Neuronal stem cell (in vitro differentiated cells): ENCODE results near the gene OLFML2B.

Source experiments
- DNase-seq: peaks from one replicate; pipeline ENCODE4 v3.0.0-alpha.2; 2013; ENCODE audit warnings: low spot score
- H2AFZ ChIP-seq: one replicate; pipeline ENCODE4 v1.6.1; 2013; ENCODE audit warnings: mild to moderate bottlenecking, low read length, inconsistent platforms
- H2AK5ac ChIP-seq: 2 replicates; pipeline ENCODE4 v1.6.1; 2013; ENCODE audit warnings: low read depth, mild to moderate bottlenecking, inconsistent platforms, low read length, moderate library complexity, mixed read lengths
- H2BK120ac ChIP-seq: 2 replicates; pipeline ENCODE4 v1.6.1; 2013; ENCODE audit warnings: low read depth, mild to moderate bottlenecking, inconsistent platforms, low read length, moderate library complexity, mixed read lengths
- H2BK12ac ChIP-seq: one replicate; pipeline ENCODE4 v1.6.1; 2013; ENCODE audit warnings: low read length, inconsistent platforms
- H2BK15ac ChIP-seq: 2 replicates; pipeline ENCODE4 v1.6.1; 2013; ENCODE audit warnings: mild to moderate bottlenecking, low read length, inconsistent platforms, mixed read lengths
- H2BK5ac ChIP-seq: one replicate; pipeline ENCODE4 v1.6.1; 2013; ENCODE audit warnings: inconsistent platforms, mild to moderate bottlenecking, low read length, moderate library complexity
- H3K14ac ChIP-seq: one replicate; pipeline ENCODE4 v1.6.1; 2013; ENCODE audit warnings: low read length, inconsistent platforms
- H3K18ac ChIP-seq: 2 replicates; pipeline ENCODE4 v1.6.1; 2013; ENCODE audit warnings: low read length, inconsistent platforms
- H3K23ac ChIP-seq: 2 replicates; pipeline ENCODE4 v1.6.1; 2013; ENCODE audit warnings: low read depth, mild to moderate bottlenecking, mixed read lengths, low read length, inconsistent platforms; ENCODE audit not compliant: poor library complexity
- H3K27ac ChIP-seq: replicated peaks from 3 replicates; pipeline ENCODE4 v1.5.1; 2013; ENCODE audit warnings: low read length, inconsistent platforms
- H3K27me3 ChIP-seq, 3 experiments: 2 replicates each; pipeline ENCODE4 v1.6.1; 2013; ENCODE audit warnings: low read length in 3 of 3, mild to moderate bottlenecking in 2 of 3, inconsistent platforms in 1 of 3, low read depth in 1 of 3, mixed read lengths in 1 of 3, moderate library complexity in 1 of 3; ENCODE audit not compliant: control insufficient read depth in 3 of 3, insufficient read depth in 3 of 3
- H3K36me3 ChIP-seq, 2 donors: replicated peaks in 1 of 2; 2 replicates each; pipeline ENCODE4 v1.6.1; 2013; ENCODE audit warnings: low read length in 2 of 2; ENCODE audit not compliant: control insufficient read depth in 2 of 2, insufficient read depth in 2 of 2
- H3K4ac ChIP-seq: 2 replicates; pipeline ENCODE4 v1.6.1; 2013; ENCODE audit warnings: inconsistent platforms, mild to moderate bottlenecking, low read length, moderate library complexity
- H3K4me1 ChIP-seq, 2 donors: 1 replicate in 1 of 2; 2 replicates in 1 of 2; pipeline ENCODE4 v1.6.1; 2013; ENCODE audit warnings: low read length in 2 of 2, low read depth in 1 of 2; ENCODE audit not compliant: control insufficient read depth in 2 of 2, insufficient read depth in 1 of 2
- H3K4me2 ChIP-seq: one replicate; pipeline ENCODE4 v1.6.1; 2013; ENCODE audit warnings: mild to moderate bottlenecking, low read length, inconsistent platforms; ENCODE audit not compliant: insufficient read depth, poor library complexity, severe bottlenecking
- H3K4me3 ChIP-seq, 2 donors: 2 replicates each; pipeline ENCODE4 v1.5.1; 2013; ENCODE audit warnings: low read length in 2 of 2, mild to moderate bottlenecking in 2 of 2, inconsistent platforms in 1 of 2, moderate library complexity in 1 of 2
- H3K79me1 ChIP-seq: one replicate; pipeline ENCODE4 v1.6.1; 2013; ENCODE audit warnings: low read depth, mild to moderate bottlenecking, inconsistent platforms, low read length, moderate library complexity
- H3K9ac ChIP-seq: one replicate; pipeline ENCODE4 v1.6.1; 2013; ENCODE audit warnings: mild to moderate bottlenecking, low read depth, low read length, inconsistent platforms; ENCODE audit not compliant: poor library complexity
- H3K9me3 ChIP-seq, 2 donors: replicated peaks in 1 of 2; 2 replicates each; pipeline versions ENCODE3 to v1.6.1; 2013; ENCODE audit warnings: low read length in 2 of 2, mild to moderate bottlenecking in 2 of 2, inconsistent platforms in 1 of 2, low read depth in 1 of 2, mixed read lengths in 1 of 2, moderate library complexity in 1 of 2; ENCODE audit not compliant: control insufficient read depth in 2 of 2, insufficient read depth in 1 of 2
- H4K8ac ChIP-seq: one replicate; pipeline ENCODE4 v1.6.1; 2013; ENCODE audit warnings: low read depth, mild to moderate bottlenecking, inconsistent platforms, low read length, moderate library complexity
- H4K91ac ChIP-seq: one replicate; pipeline ENCODE4 v1.6.1; 2013; ENCODE audit warnings: low read length, low read depth, mild to moderate bottlenecking, inconsistent platforms; ENCODE audit not compliant: poor library complexity
- WGBS, 2 donors: extraction: QIAGEN DNeasy Blood & Tissue Kit; methylation state at CpG; one replicate each; pipeline ENCODE4 v1.1.7; 2013; ENCODE audit warnings: missing lambda C conversion rate in 2 of 2, mixed read lengths in 1 of 2; ENCODE audit not compliant: insufficient read length in 2 of 2, insufficient replicate concordance in 1 of 2; ENCODE audit errors: extremely low coverage in 2 of 2; 5-methylcytosine and 5-hydroxymethylcytosine counted together

Gene OLFML2B

DNA sequence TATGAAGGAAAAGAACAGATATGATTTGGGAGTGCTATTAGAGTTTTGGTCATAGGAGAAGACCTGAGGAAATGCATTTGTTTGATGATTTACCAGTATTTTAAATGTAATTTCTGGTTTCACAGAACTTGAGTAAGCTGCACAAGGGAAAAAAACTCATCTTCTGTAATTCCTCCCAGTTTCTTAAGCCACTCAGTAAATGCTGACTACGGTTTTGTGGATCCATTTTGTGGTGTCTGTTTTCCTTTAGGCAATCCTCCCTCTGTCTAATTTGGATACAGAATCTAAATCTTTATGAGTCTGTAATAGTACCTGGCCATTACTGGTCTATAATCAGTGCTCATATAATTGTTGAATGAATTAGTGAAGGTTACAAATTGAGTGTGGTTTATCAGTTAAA is 72.0 kb downstream of the OLFML2B start:
- no peak overlapping the region for H3K4me3 ChIP-seq
- no peak overlapping the region for H3K23ac ChIP-seq
- H3K4me2 ChIP-seq, result no peak overlapping the region
- H3K14ac ChIP-seq, result no peak overlapping the region
- H2BK120ac ChIP-seq, result no peak overlapping the region
- no peak overlapping the region for H2BK5ac ChIP-seq
- no peak overlapping the region for H4K8ac ChIP-seq
- no peak overlapping the region for H2BK12ac ChIP-seq
- H3K4me1 ChIP-seq, result peaks cover 1 to 4% of the 10 kb centered on the region in 2 donors
- H3K9me3 ChIP-seq, result no peaks in the 10 kb centered on the region
- H3K79me1 ChIP-seq, result no peaks in the 10 kb centered on the region
- H2AK5ac ChIP-seq, result no peak overlapping the region
- DNase-seq, result no peak
- no peak overlapping the region for H4K91ac ChIP-seq
- no peak overlapping the region for H2BK15ac ChIP-seq
- no peak overlapping the region for H3K9ac ChIP-seq
- no peak overlapping the region for H3K18ac ChIP-seq
- H3K27ac ChIP-seq, result no peak overlapping the region
- H3K4ac ChIP-seq, result no peak overlapping the region
- H2AFZ ChIP-seq, result no peak overlapping the region
- H3K36me3 ChIP-seq, result no peaks in the 10 kb centered on the region
- WGBS, 2 donors, result no CpG with 5 or more reads among the region's 1 CpG
- no peaks in the 10 kb centered on the region for H3K27me3 ChIP-seq

DNA sequence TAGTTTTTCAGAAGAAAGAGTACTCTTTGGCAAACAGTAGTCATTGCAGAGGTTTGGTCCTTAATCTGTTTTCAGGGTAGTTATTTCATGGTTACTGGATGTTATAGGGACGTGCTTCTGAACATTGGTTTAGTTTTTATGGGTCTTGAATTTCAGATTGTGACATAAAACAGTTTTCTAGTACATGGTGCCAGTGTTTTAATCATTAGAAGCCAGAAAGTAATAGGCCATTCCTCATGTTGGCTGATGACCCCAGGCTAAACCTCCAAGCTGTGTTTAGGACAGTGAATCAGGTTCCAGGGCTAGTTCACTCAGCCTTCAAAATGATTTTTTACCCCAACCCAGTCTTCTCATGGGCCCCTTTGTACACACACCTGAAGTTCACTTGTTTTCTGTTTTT is 73.3 kb downstream of the OLFML2B start:
- Histone ChIP-seq H3K18ac (no peak overlapping the region), H2BK5ac (no peak overlapping the region), H3K36me3 (no peaks in the 10 kb centered on the region), H3K9me3 (no peaks in the 10 kb centered on the region), H3K27me3 (no peaks in the 10 kb centered on the region), H2AK5ac (no peak overlapping the region), H3K4ac (no peak overlapping the region), H3K9ac (no peak overlapping the region), H3K23ac (no peak overlapping the region), H4K91ac (no peak overlapping the region), H3K4me2 (no peak overlapping the region), H3K4me3 (no peak overlapping the region), H2BK120ac (no peak overlapping the region), H3K14ac (no peak overlapping the region), H4K8ac (no peak overlapping the region), H2BK15ac (no peak overlapping the region), H3K4me1 (peaks cover 1 to 11% of the 10 kb centered on the region in 2 donors), H3K79me1 (no peaks in the 10 kb centered on the region), H2BK12ac (no peak overlapping the region), H3K27ac (no peak overlapping the region), H2AFZ (no peak overlapping the region)
- no peak for DNase-seq
- WGBS, 2 donors, result no CpG with 5 or more reads among the region's 1 CpG

DNA sequence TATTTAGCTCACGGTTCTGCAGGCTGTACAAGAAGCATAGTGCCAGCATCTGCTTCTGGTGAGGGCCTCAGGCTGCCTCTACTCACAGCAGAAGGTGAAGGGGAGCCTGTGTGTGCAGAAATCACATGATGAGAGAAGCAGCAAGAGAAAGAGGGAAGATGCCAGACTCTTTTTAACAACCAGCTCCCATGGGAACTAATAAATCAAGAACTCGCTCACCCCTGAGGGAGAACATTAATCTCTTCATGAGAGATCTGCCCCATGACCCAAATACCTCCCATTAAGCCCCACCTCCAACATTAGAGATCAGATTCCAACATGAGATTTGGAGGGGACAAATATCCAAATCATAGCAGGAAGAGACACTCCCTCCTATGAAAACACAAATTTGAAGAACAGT is 74.1 kb downstream of the OLFML2B start:
- H3K23ac ChIP-seq, result no peak overlapping the region
- no peaks in the 10 kb centered on the region for H3K79me1 ChIP-seq
- H4K8ac ChIP-seq, result no peak overlapping the region
- H2AK5ac ChIP-seq, result no peak overlapping the region
- no peak for DNase-seq
- H2BK15ac ChIP-seq, result no peak overlapping the region
- H3K27ac ChIP-seq, result no peak overlapping the region
- no peak overlapping the region for H2BK12ac ChIP-seq
- no CpG with 5 or more reads among the region's 2 CpGs for WGBS, 2 donors
- H3K4me3 ChIP-seq, result no peak overlapping the region
- no peak overlapping the region for H2BK120ac ChIP-seq
- no peak overlapping the region for H2BK5ac ChIP-seq
- no peak overlapping the region for H4K91ac ChIP-seq
- H2AFZ ChIP-seq, result no peak overlapping the region
- no peak overlapping the region for H3K4me2 ChIP-seq
- no peaks in the 10 kb centered on the region for H3K9me3 ChIP-seq
- no peaks in the 10 kb centered on the region for H3K27me3 ChIP-seq
- H3K36me3 ChIP-seq, result no peaks in the 10 kb centered on the region
- H3K4me1 ChIP-seq, result peaks cover 1 to 11% of the 10 kb centered on the region in 2 donors
- H3K18ac ChIP-seq, result no peak overlapping the region
- no peak overlapping the region for H3K9ac ChIP-seq
- H3K14ac ChIP-seq, result no peak overlapping the region
- H3K4ac ChIP-seq, result no peak overlapping the region

DNA sequence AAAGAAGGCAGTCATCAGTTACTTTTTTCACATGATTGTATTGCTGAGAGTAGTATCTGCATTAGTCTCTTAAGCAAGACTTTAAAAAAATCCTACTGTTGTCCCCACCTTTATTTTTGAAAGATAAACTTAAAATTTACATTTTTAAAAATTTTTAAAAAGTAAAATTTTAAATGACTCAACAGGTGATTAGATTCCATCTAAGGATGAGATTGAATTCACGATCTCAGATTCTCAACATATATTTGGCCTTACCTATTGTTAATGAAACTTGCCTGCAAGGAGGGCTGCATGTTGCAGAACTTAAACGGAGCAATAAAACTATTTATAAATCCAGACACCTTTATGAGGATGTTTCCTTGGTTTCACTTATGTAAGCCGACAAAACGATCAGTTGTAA is 75.2 kb downstream of the OLFML2B start:
- Histone ChIP-seq H3K4me2 (no peak overlapping the region), H3K27ac (no peak overlapping the region), H4K8ac (no peak overlapping the region), H3K36me3 (no peaks in the 10 kb centered on the region), H3K27me3 (no peaks in the 10 kb centered on the region), H3K9ac (no peak overlapping the region), H2AFZ (no peak overlapping the region), H3K14ac (no peak overlapping the region), H3K18ac (no peak overlapping the region), H2BK5ac (no peak overlapping the region), H3K79me1 (no peaks in the 10 kb centered on the region), H3K4me3 (no peak overlapping the region), H2AK5ac (no peak overlapping the region), H3K9me3 (no peaks in the 10 kb centered on the region), H2BK15ac (no peak overlapping the region), H3K23ac (no peak overlapping the region), H3K4me1 (peaks cover 1 to 11% of the 10 kb centered on the region in 2 donors), H3K4ac (no peak overlapping the region), H2BK12ac (no peak overlapping the region), H2BK120ac (no peak overlapping the region), H4K91ac (no peak overlapping the region)
- WGBS, 2 donors, result no CpG with 5 or more reads among the region's 4 CpGs
- no peak for DNase-seq
